SU-DHL-6 (cell line): ENCODE data around the gene PTGDS.

ENCODE experiments used
- EZH2phosphoT487 ChIP-seq: fragments of 200-600 bp; sonication (generic), shearing (Covaris generic); conservative IDR thresholded peaks from 2 replicates; pipeline ENCODE4 v1.6.1; 2018; ENCODE audit warnings: mild to moderate bottlenecking, antibody characterized with exemption, low read length, moderate library complexity, mixed read lengths
- TF ChIP-seq, protein P1 (sequence below): fragments of 200-600 bp; sonication (generic); IDR thresholded peaks from one replicate; pipeline ENCODE4 v1.5.1; 2017; ENCODE audit warnings: antibody characterized with exemption, mild to moderate bottlenecking, low read length, moderate library complexity; ENCODE audit not compliant: insufficient read depth, poor library complexity, severe bottlenecking

DNA sequence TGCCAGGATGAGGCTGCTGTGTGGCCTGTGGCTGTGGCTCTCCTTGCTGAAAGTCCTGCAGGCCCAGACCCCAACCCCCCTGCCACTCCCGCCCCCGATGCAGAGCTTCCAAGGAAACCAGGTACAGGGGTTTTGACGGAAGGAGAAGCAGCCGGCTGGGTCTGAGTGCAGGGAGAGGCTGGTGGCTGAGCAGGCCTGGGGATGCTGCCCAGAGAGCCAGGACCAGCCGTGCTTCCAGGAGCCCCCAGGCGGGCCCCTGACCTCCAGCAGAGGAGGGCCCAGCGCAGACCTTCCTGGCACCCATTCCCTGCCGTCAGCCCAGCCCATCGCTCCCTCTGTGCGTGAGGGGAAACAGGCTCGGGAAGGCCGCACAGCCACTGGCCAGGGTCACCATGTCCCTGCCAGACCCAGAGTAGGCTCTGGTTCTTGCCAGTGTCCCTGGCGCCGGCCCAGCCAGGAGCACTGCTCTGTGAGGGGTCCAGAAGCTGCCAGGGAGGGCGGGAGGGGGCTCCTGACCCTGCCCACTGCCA, 24.9 kb upstream of the PTGDS start:
- TF ChIP-seq, protein P1, sequence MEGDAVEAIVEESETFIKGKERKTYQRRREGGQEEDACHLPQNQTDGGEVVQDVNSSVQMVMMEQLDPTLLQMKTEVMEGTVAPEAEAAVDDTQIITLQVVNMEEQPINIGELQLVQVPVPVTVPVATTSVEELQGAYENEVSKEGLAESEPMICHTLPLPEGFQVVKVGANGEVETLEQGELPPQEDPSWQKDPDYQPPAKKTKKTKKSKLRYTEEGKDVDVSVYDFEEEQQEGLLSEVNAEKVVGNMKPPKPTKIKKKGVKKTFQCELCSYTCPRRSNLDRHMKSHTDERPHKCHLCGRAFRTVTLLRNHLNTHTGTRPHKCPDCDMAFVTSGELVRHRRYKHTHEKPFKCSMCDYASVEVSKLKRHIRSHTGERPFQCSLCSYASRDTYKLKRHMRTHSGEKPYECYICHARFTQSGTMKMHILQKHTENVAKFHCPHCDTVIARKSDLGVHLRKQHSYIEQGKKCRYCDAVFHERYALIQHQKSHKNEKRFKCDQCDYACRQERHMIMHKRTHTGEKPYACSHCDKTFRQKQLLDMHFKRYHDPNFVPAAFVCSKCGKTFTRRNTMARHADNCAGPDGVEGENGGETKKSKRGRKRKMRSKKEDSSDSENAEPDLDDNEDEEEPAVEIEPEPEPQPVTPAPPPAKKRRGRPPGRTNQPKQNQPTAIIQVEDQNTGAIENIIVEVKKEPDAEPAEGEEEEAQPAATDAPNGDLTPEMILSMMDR, result no peak
- TF ChIP-seq EZH2phosphoT487, result no peak
